ENCODE results near the gene SERPINB8.

DNA sequence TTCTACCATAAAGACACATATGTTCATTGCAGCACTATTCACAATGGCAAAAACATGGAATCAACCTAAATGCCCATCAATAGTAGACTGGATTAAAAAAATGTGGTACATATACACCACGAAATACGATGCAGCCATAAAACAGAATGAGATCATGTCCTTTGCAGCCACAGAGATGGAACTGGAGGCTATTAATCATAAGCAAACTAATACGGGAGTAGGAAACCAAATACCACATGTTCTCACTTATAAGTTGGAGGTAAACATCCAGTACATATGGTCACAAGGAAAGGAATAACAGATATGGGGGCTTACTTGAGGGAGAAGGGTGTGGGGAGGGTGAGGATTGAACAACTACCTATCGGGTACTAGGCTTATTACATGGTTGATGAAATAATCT, 13.1 kb upstream of the SERPINB8 start:
- TF ChIP-seq, protein P1, sequence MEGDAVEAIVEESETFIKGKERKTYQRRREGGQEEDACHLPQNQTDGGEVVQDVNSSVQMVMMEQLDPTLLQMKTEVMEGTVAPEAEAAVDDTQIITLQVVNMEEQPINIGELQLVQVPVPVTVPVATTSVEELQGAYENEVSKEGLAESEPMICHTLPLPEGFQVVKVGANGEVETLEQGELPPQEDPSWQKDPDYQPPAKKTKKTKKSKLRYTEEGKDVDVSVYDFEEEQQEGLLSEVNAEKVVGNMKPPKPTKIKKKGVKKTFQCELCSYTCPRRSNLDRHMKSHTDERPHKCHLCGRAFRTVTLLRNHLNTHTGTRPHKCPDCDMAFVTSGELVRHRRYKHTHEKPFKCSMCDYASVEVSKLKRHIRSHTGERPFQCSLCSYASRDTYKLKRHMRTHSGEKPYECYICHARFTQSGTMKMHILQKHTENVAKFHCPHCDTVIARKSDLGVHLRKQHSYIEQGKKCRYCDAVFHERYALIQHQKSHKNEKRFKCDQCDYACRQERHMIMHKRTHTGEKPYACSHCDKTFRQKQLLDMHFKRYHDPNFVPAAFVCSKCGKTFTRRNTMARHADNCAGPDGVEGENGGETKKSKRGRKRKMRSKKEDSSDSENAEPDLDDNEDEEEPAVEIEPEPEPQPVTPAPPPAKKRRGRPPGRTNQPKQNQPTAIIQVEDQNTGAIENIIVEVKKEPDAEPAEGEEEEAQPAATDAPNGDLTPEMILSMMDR (IDR thresholded peaks at IDR 0.05) = no peak
- no peak for TF ChIP-seq POLR2AphosphoS5 (IDR thresholded peaks at IDR 0.05)
- no peak for TF ChIP-seq EP300 (IDR thresholded peaks at IDR 0.05)
- no peak for TF ChIP-seq POLR2A (IDR thresholded peaks at IDR 0.05)
